Measurements from ENCODE around the gene TBRG4.

The TBRG4 gene

GRCh38 chr7:45146531-45147379 lies 35.3 kb upstream of the TBRG4 start:
- H3K79me2 ChIP-seq, result no peaks in the 10 kb centered on the region
- no peaks in the 10 kb centered on the region for H3K4me1 ChIP-seq
- H3K27me3 ChIP-seq (ENCODE audit: control insufficient read depth, insufficient read depth, low read length), result no peaks in the 10 kb centered on the region
- H2AFZ ChIP-seq, result no peak overlapping the region
- no peak for TF ChIP-seq CTCF (IDR thresholded peaks at IDR 0.05)
- H3K36me3 ChIP-seq (ENCODE audit: control insufficient read depth, insufficient read depth, low read length), result no peaks in the 10 kb centered on the region
- H3K4me3 ChIP-seq (ENCODE audit: low read depth, low read length), result no peak overlapping the region
- no peak overlapping the region for H3K27ac ChIP-seq
- no peak overlapping the region for H3K9ac ChIP-seq
- no peaks in the 10 kb centered on the region for H3K9me3 ChIP-seq (ENCODE audit: control insufficient read depth, low read length)
- H3K4me2 ChIP-seq (ENCODE audit: low read length), result no peak overlapping the region

- Histone ChIP-seq H3K27me3 (ENCODE audit: control insufficient read depth, insufficient read depth, low read length) (no peaks in the 10 kb centered on the region), H3K79me2 (no peaks in the 10 kb centered on the region), H3K9ac (no peak overlapping the region), H2AFZ (no peak overlapping the region), H3K4me3 (ENCODE audit: low read depth, low read length) (no peak overlapping the region), H3K36me3 (ENCODE audit: control insufficient read depth, insufficient read depth, low read length) (no peaks in the 10 kb centered on the region), H3K9me3 (ENCODE audit: control insufficient read depth, low read length) (no peaks in the 10 kb centered on the region), H3K4me2 (ENCODE audit: low read length) (no peak overlapping the region), H3K4me1 (no peaks in the 10 kb centered on the region), H3K27ac (no peak overlapping the region)
- no peak for TF ChIP-seq CTCF (IDR thresholded peaks at IDR 0.05)
Measured at GRCh38 chr7:45145881-45146280, 34.4 kb upstream of the TBRG4 start.

GRCh38 chr7:45143616-45144015 lies 32.1 kb upstream of the TBRG4 start:
- Histone ChIP-seq H3K4me2 (ENCODE audit: low read length) (no peak overlapping the region), H3K4me1 (no peaks in the 10 kb centered on the region), H3K79me2 (no peaks in the 10 kb centered on the region), H3K36me3 (ENCODE audit: control insufficient read depth, insufficient read depth, low read length) (no peaks in the 10 kb centered on the region), H3K4me3 (ENCODE audit: low read depth, low read length) (no peak overlapping the region), H3K27me3 (ENCODE audit: control insufficient read depth, insufficient read depth, low read length) (no peaks in the 10 kb centered on the region), H3K9me3 (ENCODE audit: control insufficient read depth, low read length) (no peaks in the 10 kb centered on the region), H2AFZ (no peak overlapping the region), H3K27ac (no peak overlapping the region), H3K9ac (no peak overlapping the region)
- TF ChIP-seq CTCF (IDR thresholded peaks at IDR 0.05), result no peak

- Histone ChIP-seq H3K36me3 (ENCODE audit: control insufficient read depth, insufficient read depth, low read length) (no peaks in the 10 kb centered on the region), H3K27me3 (ENCODE audit: control insufficient read depth, insufficient read depth, low read length) (no peaks in the 10 kb centered on the region), H3K4me2 (ENCODE audit: low read length) (no peak overlapping the region), H2AFZ (no peak overlapping the region), H3K79me2 (no peaks in the 10 kb centered on the region), H3K27ac (no peak overlapping the region), H3K4me1 (no peaks in the 10 kb centered on the region), H3K9me3 (ENCODE audit: control insufficient read depth, low read length) (no peaks in the 10 kb centered on the region), H3K4me3 (ENCODE audit: low read depth, low read length) (no peak overlapping the region), H3K9ac (no peak overlapping the region)
- no peak for TF ChIP-seq CTCF (IDR thresholded peaks at IDR 0.05)
Measured at GRCh38 chr7:45140827-45141226, 29.3 kb upstream of the TBRG4 start.

All from parathyroid adenoma (tissue), 2 donors.